Psoas muscle (tissue), 8 donors: Measurements from ENCODE around the gene HAGH. TPM values are rescaled to one million over a fixed set of nuclear protein-coding genes. Genes with fewer than 3 reads are reported as not detected.

ENCODE experiments used
- ATAC-seq, 4 donors: fragments of 200-7000 bp; cut with Tn5 transposase; one replicate each; pipeline ENCODE4 v1.9.1; 2020; ENCODE audit warnings: moderate library complexity in 3 of 4, mild to moderate bottlenecking in 2 of 4
- DNase-seq, 2 donors: peaks; one replicate each; pipeline ENCODE4 v3.0.0-alpha.2; 2020
- H3K27ac ChIP-seq: fragments of 200-600 bp; one replicate; pipeline ENCODE4 v1.8.0; 2022
- H3K27me3 ChIP-seq, 3 donors: fragments of 200-600 bp in 1 of 3; one replicate each; pipeline versions ENCODE4 v1.6.1 to v1.8.0; 2013 to 2022; ENCODE audit warnings: low read length in 2 of 3, mild to moderate bottlenecking in 2 of 3, moderate library complexity in 1 of 3; ENCODE audit not compliant: insufficient read depth in 3 of 3
- H3K36me3 ChIP-seq, 2 donors: fragments of 200-600 bp in 1 of 2; one replicate each; pipeline versions ENCODE4 v1.6.1 to v1.8.0; 2013 to 2022; ENCODE audit warnings: low read depth in 1 of 2, mild to moderate bottlenecking in 1 of 2, moderate library complexity in 1 of 2; ENCODE audit not compliant: insufficient read depth in 1 of 2
- H3K4me1 ChIP-seq: fragments of 200-600 bp; one replicate; pipeline ENCODE4 v1.8.0; 2022
- H3K4me3 ChIP-seq: fragments of 200-600 bp; one replicate; pipeline ENCODE4 v1.8.0; 2022; ENCODE audit warnings: mild to moderate bottlenecking
- H3K9me3 ChIP-seq: fragments of 200-600 bp; one replicate; pipeline ENCODE4 v1.8.0; 2022
- CTCF ChIP-seq: fragments of 200-600 bp; IDR thresholded peaks from one replicate; pipeline ENCODE4 v1.8.0; 2022; ENCODE audit warnings: antibody characterized with exemption
- WGBS, 3 donors: extraction: QIAGEN DNeasy Blood & Tissue Kit; methylation state at CpG; one replicate each; pipeline versions ENCODE4 v1.1.6 to v1.1.7; 2013; 5-methylcytosine and 5-hydroxymethylcytosine counted together
- intact Hi-C, 2 donors: fragments of 100-400 bp; cut with DNase I; formaldehyde crosslinking; loops; one replicate each; pipeline versions ENCODE4 v1.11.0 to v1.14.2; 2022
- polyA plus RNA-seq, 3 donors: library from polyadenylated mRNA; stranded (reverse); fragments of 200-250 nt; gene quantifications; one replicate each; pipeline ENCODE4 v1.2.3, GENCODE V29; 2013
- total RNA-seq, 4 donors: library from RNA; stranded (reverse); fragmentation: NEBNext Ultra II Directional in 2 of 4; extraction: Animal tissue kit (Norgen Biotek cat#: 25700) in 2 of 4; gene quantifications; one replicate each; pipeline versions ENCODE4 v1.2.1 to v1.2.4, GENCODE V29; 2021 to 2023
- donor health status: healthy with polysubstance abuse.
- donor health status: DM: no; HTN: no; CAD: no; lungs with moderate emphysema.
- donor health status: Bipolar disorder and iron deficiency.
- donor health status: healthy.
- donor health status: DM: yes; HTN: yes; CAD: no.
- donor health status: DM: no; HTN: no; CAD: no.
- donor health status: DM: no; HTN: no; CAD: no.
- donor health status: DM: yes; HTN: yes; CAD: no.

The HAGH gene
- total and polyA plus RNA-seq, 7 donors, result 112 to 277 (median 160) TPM

GRCh38 chr16:1819611-1820010 is 7.0 kb downstream of the HAGH start:
- Histone ChIP-seq H3K36me3 (peaks cover 0 to 77% of the 10 kb centered on the region in 2 donors), H3K27ac (no peak overlapping the region), H3K4me1 (peaks cover 10% of the 10 kb centered on the region), H3K4me3 (no peak overlapping the region), H3K27me3 (no peaks in the 10 kb centered on the region), H3K9me3 (no peaks in the 10 kb centered on the region)
- intact Hi-C loops, result no loop called here
- ATAC-seq, result no peak
- no peak for DNase-seq
- whole genome bisulfite sequencing, 3 donors, result 93 to 95% (median 95%) methylated on average over 15 of the region's 15 CpGs
- no peak for TF ChIP-seq CTCF

- intact Hi-C loops, result no loop called here
- DNase-seq, result no peak
- peaks cover 4% of the 10 kb centered on the region for H3K4me1 ChIP-seq
- H3K27ac ChIP-seq, result no peak overlapping the region
- H3K4me3 ChIP-seq, result no peak overlapping the region
- H3K27me3 ChIP-seq, result no peaks in the 10 kb centered on the region
- 92 to 93% (median 93%) methylated on average over 34 to 35 of the region's 35 CpGs for WGBS, 3 donors
- peaks cover 0 to 80% of the 10 kb centered on the region in 2 donors for H3K36me3 ChIP-seq
- no peak for TF ChIP-seq CTCF
- ATAC-seq, result no peak
- H3K9me3 ChIP-seq, result no peaks in the 10 kb centered on the region
These were observed 7.6 kb downstream of the HAGH start for GRCh38 chr16:1818873-1819525.

GRCh38 chr16:1818204-1818872 is 8.3 kb downstream of the HAGH start:
- H3K27me3 ChIP-seq, result no peaks in the 10 kb centered on the region
- peaks cover 0 to 86% of the 10 kb centered on the region in 2 donors for H3K36me3 ChIP-seq
- WGBS, 3 donors, result 92 to 95% (median 94%) methylated on average over 24 to 27 of the region's 27 CpGs
- no peaks in the 10 kb centered on the region for H3K4me1 ChIP-seq
- no peak overlapping the region for H3K27ac ChIP-seq
- H3K9me3 ChIP-seq, result no peaks in the 10 kb centered on the region
- intact Hi-C loops, result no loop called here
- ATAC-seq (no peak), DNase-seq (no peak)
- H3K4me3 ChIP-seq, result no peak overlapping the region
- no peak for TF ChIP-seq CTCF

- no peak for DNase-seq
- no peak for ATAC-seq
- TF ChIP-seq CTCF, result no peak
- Histone ChIP-seq H3K4me1 (no peaks in the 10 kb centered on the region), H3K27ac (no peak overlapping the region), H3K4me3 (no peak overlapping the region), H3K36me3 (peaks cover 0 to 85% of the 10 kb centered on the region in 2 donors), H3K9me3 (no peaks in the 10 kb centered on the region), H3K27me3 (no peaks in the 10 kb centered on the region)
- intact Hi-C loops, result no loop called here
- 88 to 90% (median 90%) methylated on average over 17 of the region's 17 CpGs for WGBS, 3 donors
These were observed 8.9 kb downstream of the HAGH start for GRCh38 chr16:1817716-1818115.
